ENCODE results near the gene FOCAD.

FOCAD gene

GRCh38 chr9:20663133-20663532 is 20.9 kb upstream of the FOCAD start:
- Histone ChIP-seq H3K9me3 (ENCODE audit: control insufficient read depth, insufficient read depth, low read depth, low read length) (no peaks in the 10 kb centered on the region), H3K27ac (ENCODE audit: extremely low read depth, low read depth, low read length) (no peak overlapping the region), H3K4me1 (ENCODE audit: control insufficient read depth, insufficient read depth, low read length) (peaks cover 11% of the 10 kb centered on the region), H3K36me3 (ENCODE audit: control insufficient read depth in 2 of 2, insufficient read depth in 1 of 2, low read length in 2 of 2) (no peaks in the 10 kb centered on the region), H3K4me3 (ENCODE audit: low read depth, low read length) (no peak overlapping the region)
- CTCF ChIA-PET, result no interaction called here
- TF ChIP-seq ZNF596 (tag by site-specific recombination; IDR thresholded peaks at IDR 0.05), result no peak
- no peak for TF ChIP-seq ZNF585B (tag by site-specific recombination; IDR thresholded peaks at IDR 0.05)
- no peak for TF ChIP-seq OSR2 (tag by site-specific recombination; IDR thresholded peaks at IDR 0.05)
- TF ChIP-seq ZNF184 (tag by site-specific recombination; IDR thresholded peaks at IDR 0.05), result no peak
- no peak for TF ChIP-seq ZNF768 (tag by site-specific recombination; IDR thresholded peaks at IDR 0.05)
- TF ChIP-seq ZNF2 (tag by site-specific recombination; IDR thresholded peaks at IDR 0.05), result no peak
- TF ChIP-seq ZNF48 (tag by site-specific recombination; IDR thresholded peaks at IDR 0.05), result no peak
- no peak for TF ChIP-seq HIC1 (tag by site-specific recombination; IDR thresholded peaks at IDR 0.05)
- no peak for TF ChIP-seq ZNF837 (tag by site-specific recombination; IDR thresholded peaks at IDR 0.05)
- no peak for TF ChIP-seq BCL11A (tag by site-specific recombination; IDR thresholded peaks at IDR 0.05; ENCODE audit: low read depth)
- no peak for TF ChIP-seq PRDM4 (tag by site-specific recombination; IDR thresholded peaks at IDR 0.05)
- no peak for TF ChIP-seq MZF1 (tag by site-specific recombination; IDR thresholded peaks at IDR 0.05; ENCODE audit: borderline replicate concordance)
- TF ChIP-seq GLIS1 (tag by site-specific recombination; IDR thresholded peaks at IDR 0.05), result no peak
- TF ChIP-seq MEIS1 (CRISPR knock-in tag; IDR thresholded peaks at IDR 0.05; ENCODE audit: borderline replicate concordance), result no peak
- TF ChIP-seq ZNF16 (tag by site-specific recombination; IDR thresholded peaks at IDR 0.05; ENCODE audit: low read depth), result no peak
- TF ChIP-seq GLI2 (tag by site-specific recombination; IDR thresholded peaks at IDR 0.05; ENCODE audit: borderline replicate concordance, low read depth), result no peak
- POLR2A ChIA-PET, result no interaction called here

GRCh38 chr9:20664501-20664900 is 19.6 kb upstream of the FOCAD start:
- TF ChIP-seq ZNF184 (tag by site-specific recombination; IDR thresholded peaks at IDR 0.05) (no peak), ZNF518A (tag by site-specific recombination; conservative IDR thresholded peaks at IDR 0.05; ENCODE audit: low read depth) (no peak), ZNF610 (tag by site-specific recombination; IDR thresholded peaks at IDR 0.05; ENCODE audit: borderline replicate concordance) (no peak), ZNF248 (tag by site-specific recombination; IDR thresholded peaks at IDR 0.05) (no peak), ZNF416 (tag by site-specific recombination; IDR thresholded peaks at IDR 0.05) (no peak), ZNF629 (tag by site-specific recombination; IDR thresholded peaks at IDR 0.05) (no peak), ZSCAN5A (tag by site-specific recombination; IDR thresholded peaks at IDR 0.05) (no peak)
- Histone ChIP-seq H3K27ac (ENCODE audit: extremely low read depth, low read depth, low read length) (no peak overlapping the region), H3K36me3 (ENCODE audit: control insufficient read depth in 2 of 2, insufficient read depth in 1 of 2, low read length in 2 of 2) (no peaks in the 10 kb centered on the region), H3K4me1 (ENCODE audit: control insufficient read depth, insufficient read depth, low read length) (peaks cover 11% of the 10 kb centered on the region), H3K9me3 (ENCODE audit: control insufficient read depth, insufficient read depth, low read depth, low read length) (no peaks in the 10 kb centered on the region), H3K4me3 (ENCODE audit: low read depth, low read length) (no peak overlapping the region)
- CTCF ChIA-PET, result interaction anchor here (0.7 to 1.1 kb wide), 2 partner anchors 16 to 40 kb away, joined by 3 to 13 read pairs; no protein-coding TSS in a partner anchor
- POLR2A ChIA-PET, result interaction anchor here (0.7 to 1.2 kb wide), 2 partner anchors 15 to 293 kb away, joined by 3 to 6 read pairs; no protein-coding TSS in a partner anchor

Measured in HEK293 (cell line).